GM12872 (cell line): ENCODE results near the gene NANS.

Source experiments
- TF ChIP-seq, protein P1 (sequence below): IDR thresholded peaks from 3 replicates; pipeline ENCODE4 v1.5.1; 2011; ENCODE audit warnings: low read depth, mild to moderate bottlenecking, low read length, moderate library complexity; ENCODE audit not compliant: insufficient read depth

NANS gene

DNA sequence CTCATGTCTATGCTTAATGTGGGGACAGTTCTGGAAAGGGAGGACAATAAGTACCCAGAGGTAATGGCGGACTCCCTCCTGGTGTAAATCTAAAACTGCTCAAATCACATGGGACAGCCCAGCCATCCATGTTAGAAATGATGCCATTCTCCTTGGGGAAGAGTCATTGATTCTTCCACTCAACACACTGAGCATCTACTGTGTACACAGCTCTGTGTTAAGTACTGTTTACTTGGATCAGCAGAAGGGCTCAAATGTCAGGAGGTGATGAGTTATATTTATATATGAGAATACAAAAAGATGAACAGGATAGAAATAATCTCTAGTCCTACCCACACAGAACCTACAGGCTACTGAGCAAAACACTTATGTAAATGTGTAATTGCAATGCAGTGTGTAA, 31.8 kb upstream of the NANS start:
- TF ChIP-seq, protein P1, sequence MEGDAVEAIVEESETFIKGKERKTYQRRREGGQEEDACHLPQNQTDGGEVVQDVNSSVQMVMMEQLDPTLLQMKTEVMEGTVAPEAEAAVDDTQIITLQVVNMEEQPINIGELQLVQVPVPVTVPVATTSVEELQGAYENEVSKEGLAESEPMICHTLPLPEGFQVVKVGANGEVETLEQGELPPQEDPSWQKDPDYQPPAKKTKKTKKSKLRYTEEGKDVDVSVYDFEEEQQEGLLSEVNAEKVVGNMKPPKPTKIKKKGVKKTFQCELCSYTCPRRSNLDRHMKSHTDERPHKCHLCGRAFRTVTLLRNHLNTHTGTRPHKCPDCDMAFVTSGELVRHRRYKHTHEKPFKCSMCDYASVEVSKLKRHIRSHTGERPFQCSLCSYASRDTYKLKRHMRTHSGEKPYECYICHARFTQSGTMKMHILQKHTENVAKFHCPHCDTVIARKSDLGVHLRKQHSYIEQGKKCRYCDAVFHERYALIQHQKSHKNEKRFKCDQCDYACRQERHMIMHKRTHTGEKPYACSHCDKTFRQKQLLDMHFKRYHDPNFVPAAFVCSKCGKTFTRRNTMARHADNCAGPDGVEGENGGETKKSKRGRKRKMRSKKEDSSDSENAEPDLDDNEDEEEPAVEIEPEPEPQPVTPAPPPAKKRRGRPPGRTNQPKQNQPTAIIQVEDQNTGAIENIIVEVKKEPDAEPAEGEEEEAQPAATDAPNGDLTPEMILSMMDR, result no peak

DNA sequence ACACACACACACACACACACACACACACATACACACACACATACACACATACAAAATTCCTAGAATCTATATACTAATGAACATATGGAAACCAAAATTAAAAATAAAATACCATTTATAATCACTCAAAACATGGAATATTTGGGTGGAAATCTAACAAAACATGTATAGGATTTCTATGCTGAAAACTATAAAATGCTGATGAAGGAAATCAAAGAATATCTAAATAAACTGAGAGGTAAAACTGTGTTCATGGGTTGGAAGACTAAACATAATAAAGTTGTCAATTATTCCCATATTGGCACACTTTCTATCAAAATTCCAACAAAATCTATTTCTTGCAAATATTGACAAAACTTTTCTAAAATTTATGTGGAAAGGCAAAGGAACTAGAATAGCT, 25.4 kb upstream of the NANS start:
- TF ChIP-seq, protein P1, result no peak

- TF ChIP-seq, protein P1, result no peak
Measured at GRCh38 chr9:98031935-98032334, 24.6 kb upstream of the NANS start.

GRCh38 chr9:98034593-98035546, 21.7 kb upstream of the NANS start:
- TF ChIP-seq, protein P1, result peak; percentile 90

DNA sequence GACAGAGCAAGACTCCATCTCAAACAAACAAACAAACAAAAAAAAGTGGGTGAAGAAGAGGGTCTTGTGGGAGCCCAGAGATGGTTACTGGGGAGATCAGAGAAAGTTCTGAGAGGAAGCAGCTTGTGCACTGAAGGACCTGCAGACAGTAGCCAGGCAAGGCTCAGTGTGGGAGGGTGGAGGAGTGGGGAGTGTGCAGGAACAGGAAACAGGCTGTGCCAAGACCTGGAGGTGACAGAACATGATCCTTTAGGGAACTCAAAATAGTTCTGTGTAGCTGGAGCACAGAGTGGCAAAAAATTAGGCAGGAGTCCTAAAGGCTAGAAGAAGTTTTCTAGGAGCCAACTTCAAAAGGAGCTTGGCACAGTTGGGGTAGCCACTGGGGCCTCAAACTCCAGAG, 19.2 kb upstream of the NANS start:
- TF ChIP-seq, protein P1, result no peak

GRCh38 chr9:98038958-98039357, 17.6 kb upstream of the NANS start:
- TF ChIP-seq, protein P1, result peak; percentile 44; the same call in 2 of the 3 replicates

GRCh38 chr9:98039607-98040017, 16.9 kb upstream of the NANS start:
- TF ChIP-seq, protein P1, result no peak
